Prostate gland (tissue), 2 donors: ENCODE measurements around the gene TMEM132E.

Experiments
- POLR2AphosphoS5 ChIP-seq: sonication (generic); formaldehyde crosslinking; IDR thresholded peaks from one replicate; pipeline ENCODE4 v1.6.1; 2017; ENCODE audit warnings: antibody characterized with exemption
- TF ChIP-seq, protein P1 (sequence below), 4 experiments: fragments of 200-600 bp in 2 of 4; fragments of 450-650 bp in 2 of 4; sonication (generic) in 2 of 4; IDR thresholded peaks; 1 replicate in 3 of 4; 2 replicates in 1 of 4; pipeline ENCODE4 v1.5.1; 2016 to 2019; ENCODE audit warnings: antibody characterized with exemption in 4 of 4, mild to moderate bottlenecking in 2 of 4, moderate library complexity in 2 of 4

GRCh38 chr17:34658811-34659560 lies 79.6 kb downstream of the TMEM132E start:
- TF ChIP-seq, protein P1, sequence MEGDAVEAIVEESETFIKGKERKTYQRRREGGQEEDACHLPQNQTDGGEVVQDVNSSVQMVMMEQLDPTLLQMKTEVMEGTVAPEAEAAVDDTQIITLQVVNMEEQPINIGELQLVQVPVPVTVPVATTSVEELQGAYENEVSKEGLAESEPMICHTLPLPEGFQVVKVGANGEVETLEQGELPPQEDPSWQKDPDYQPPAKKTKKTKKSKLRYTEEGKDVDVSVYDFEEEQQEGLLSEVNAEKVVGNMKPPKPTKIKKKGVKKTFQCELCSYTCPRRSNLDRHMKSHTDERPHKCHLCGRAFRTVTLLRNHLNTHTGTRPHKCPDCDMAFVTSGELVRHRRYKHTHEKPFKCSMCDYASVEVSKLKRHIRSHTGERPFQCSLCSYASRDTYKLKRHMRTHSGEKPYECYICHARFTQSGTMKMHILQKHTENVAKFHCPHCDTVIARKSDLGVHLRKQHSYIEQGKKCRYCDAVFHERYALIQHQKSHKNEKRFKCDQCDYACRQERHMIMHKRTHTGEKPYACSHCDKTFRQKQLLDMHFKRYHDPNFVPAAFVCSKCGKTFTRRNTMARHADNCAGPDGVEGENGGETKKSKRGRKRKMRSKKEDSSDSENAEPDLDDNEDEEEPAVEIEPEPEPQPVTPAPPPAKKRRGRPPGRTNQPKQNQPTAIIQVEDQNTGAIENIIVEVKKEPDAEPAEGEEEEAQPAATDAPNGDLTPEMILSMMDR (IDR thresholded peaks at IDR 0.05), result no peak
- TF ChIP-seq POLR2AphosphoS5, result no peak
